ENCODE data around the gene CD200R1. TPM values are rescaled to one million over a fixed set of nuclear protein-coding genes. Genes with fewer than 3 reads are reported as not detected.

CD200R1 gene
- total RNA-seq, 1 experiment from 2014 or later = not detected

DNA sequence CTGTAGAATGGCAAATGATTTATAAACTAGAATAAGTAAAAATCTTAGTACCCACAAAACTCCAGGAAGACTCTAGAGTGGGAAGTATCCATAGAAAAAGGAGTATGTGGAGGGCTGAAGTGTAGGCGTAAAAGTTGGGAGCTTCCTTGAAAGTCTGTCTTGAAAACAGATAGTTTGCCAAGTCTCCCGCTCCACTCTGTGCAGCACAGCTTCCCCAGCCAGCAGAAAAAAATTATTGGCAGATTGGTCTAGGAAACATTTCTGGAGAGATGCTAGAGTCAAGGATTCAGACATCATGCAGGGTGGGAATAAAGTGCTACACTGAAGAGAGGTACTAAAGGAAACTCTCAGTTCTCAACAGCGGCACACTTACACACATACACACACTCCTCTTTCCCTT is 74.8 kb downstream of the CD200R1 start:
- intact Hi-C loops (cut with micrococcal nuclease) = no loop called here
- Histone ChIP-seq H3K27me3 (ENCODE audit: insufficient read depth, low read length) (no peaks in the 10 kb centered on the region), H3K9me3 (ENCODE audit: control insufficient read depth in 1 of 2, insufficient read depth in 1 of 2, low read depth in 1 of 2, low read length in 2 of 2) (no peaks in the 10 kb centered on the region), H3K27ac (ENCODE audit: low read depth, low read length) (no peak overlapping the region), H3K4me1 (ENCODE audit: control insufficient read depth in 1 of 2, insufficient read depth in 2 of 2, low read length in 2 of 2) (no peaks in the 10 kb centered on the region), H4K20me1 (ENCODE audit: insufficient read depth) (no peaks in the 10 kb centered on the region), H3K4me2 (ENCODE audit: low read length) (no peak overlapping the region), H3K4me3 (replicated peaks in 1 of 2; ENCODE audit: low read depth in 1 of 2, low read length in 2 of 2) (no peak overlapping the region), H3K9ac (ENCODE audit: low read length) (no peak overlapping the region), H3K36me3 (ENCODE audit: control insufficient read depth in 1 of 2, insufficient read depth in 2 of 2, low read length in 2 of 2) (no peaks in the 10 kb centered on the region), H3K9me2 (ENCODE audit: insufficient read depth) (no peaks in the 10 kb centered on the region), H2AFZ (ENCODE audit: low read depth, low read length, poor library complexity, severe bottlenecking) (no peak overlapping the region), H3K79me2 (ENCODE audit: insufficient read depth, low read length) (no peaks in the 10 kb centered on the region)
- RAD21 ChIA-PET (ENCODE audit: low non-redundant PET in 1 of 2, low total read pairs in 2 of 2, uncharacterized antibody in 2 of 2, unreplicated experiment in 2 of 2) = no interaction called here
- CTCF ChIA-PET = no interaction called here
- POLR2A ChIA-PET = no interaction called here
- no peak for TF ChIP-seq FOSL1 (IDR thresholded peaks at IDR 0.05; ENCODE audit: low read depth)
- TF ChIP-seq CTCF (IDR thresholded peaks at IDR 0.05 in 2 of 3, conservative IDR thresholded peaks at IDR 0.05 in 1 of 3; ENCODE audit: borderline replicate concordance in 1 of 3, insufficient read depth in 1 of 3, low read depth in 2 of 3, low read length in 2 of 3) = no peak
- BruUV-seq (replicated peaks) = no TSS peak
- DNase-seq (ENCODE audit: low read depth, low spot score) = no peak
- ATAC-seq = no peak

- H4K20me1 ChIP-seq (ENCODE audit: insufficient read depth) = no peaks in the 10 kb centered on the region
- no peak for ATAC-seq
- no peaks in the 10 kb centered on the region for H3K9me3 ChIP-seq (ENCODE audit: control insufficient read depth in 1 of 2, insufficient read depth in 1 of 2, low read depth in 1 of 2, low read length in 2 of 2)
- H3K4me2 ChIP-seq (ENCODE audit: low read length) = no peak overlapping the region
- no TSS peak for BruUV-seq (replicated peaks)
- H2AFZ ChIP-seq (ENCODE audit: low read depth, low read length, poor library complexity, severe bottlenecking) = no peak overlapping the region
- H3K4me1 ChIP-seq (ENCODE audit: control insufficient read depth in 1 of 2, insufficient read depth in 2 of 2, low read length in 2 of 2) = peaks cover 0 to 4% of the 10 kb centered on the region in 2 experiments; a peak in 1 of 4 replicates
- H3K79me2 ChIP-seq (ENCODE audit: insufficient read depth, low read length) = no peaks in the 10 kb centered on the region
- RAD21 ChIA-PET (ENCODE audit: low non-redundant PET in 1 of 2, low total read pairs in 2 of 2, uncharacterized antibody in 2 of 2, unreplicated experiment in 2 of 2) = no interaction called here
- H3K36me3 ChIP-seq (ENCODE audit: control insufficient read depth in 1 of 2, insufficient read depth in 2 of 2, low read length in 2 of 2) = no peaks in the 10 kb centered on the region
- CTCF ChIA-PET = no interaction called here
- no peak for DNase-seq (ENCODE audit: low read depth, low spot score)
- H3K4me3 ChIP-seq (replicated peaks in 1 of 2; ENCODE audit: low read depth in 1 of 2, low read length in 2 of 2) = no peak overlapping the region
- H3K9me2 ChIP-seq (ENCODE audit: insufficient read depth) = no peaks in the 10 kb centered on the region
- POLR2A ChIA-PET = no interaction called here
- no peak overlapping the region for H3K27ac ChIP-seq (ENCODE audit: low read depth, low read length)
- no peak overlapping the region for H3K9ac ChIP-seq (ENCODE audit: low read length)
- TF ChIP-seq CEBPB (IDR thresholded peaks at IDR 0.05; ENCODE audit: low read depth) (no peak), YY1 (IDR thresholded peaks at IDR 0.05; ENCODE audit: extremely low read depth, insufficient replicate concordance, low read depth, low read length) (no peak), ATF3 (IDR thresholded peaks at IDR 0.05) (no peak)
- intact Hi-C loops (cut with micrococcal nuclease) = no loop called here
- no peaks in the 10 kb centered on the region for H3K27me3 ChIP-seq (ENCODE audit: insufficient read depth, low read length)
These were observed 77.1 kb downstream of the CD200R1 start for GRCh38 chr3:112897791-112898190.

Data from HCT116 (cell line).